K562 (cell line): ENCODE data around the gene TIMM23. TPM values are rescaled to one million over a fixed set of nuclear protein-coding genes. Genes with fewer than 3 reads are reported as not detected.

ENCODE experiments used
- ATAC-seq: fragments of 200-7000 bp; cut with Tn5 transposase; 3 replicates; pipeline ENCODE4 v1.9.1; 2020; ENCODE audit warnings: moderate library complexity
- BruUV-seq: library from RNA; stranded (reverse); fragments of 400-500 nt; replicated peaks from 2 replicates; lab custom pipeline; 2021; lab: Mats Ljungman, UMichigan
- CTCF ChIA-PET: fragments of 300-600 bp; formaldehyde crosslinking; extraction: SDS; loops from one replicate; lab custom pipeline; 2021; ENCODE audit warnings: low intra/inter-chr PET ratio; lab: Yijun Ruan, JAX
- POLR2A ChIA-PET: fragments of 300-600, 350-650 bp; sonication (Branson Sonifier 250); formaldehyde crosslinking; extraction: SDS; loops from one replicate; lab custom pipeline; 2021; ENCODE audit warnings: antibody characterized with exemption, inconsistent platforms; lab: Yijun Ruan, JAX
- DNase-seq, 4 experiments: peaks; one replicate each; pipeline versions ENCODE4 v3.0.0 to v3.0.0-alpha.2; 2011 to 2018; ENCODE audit warnings: low spot score in 3 of 4, mixed read lengths in 3 of 4; ENCODE audit errors: extremely low read depth in 1 of 4
- FAIRE-seq: peaks from 2 replicates; lab custom pipeline; 2011; peaks lifted over from hg19 to GRCh38; lab: Jason Lieb, UNC
- H2AFZ ChIP-seq: 2 replicates; pipeline ENCODE4 v1.6.0; 2011; ENCODE audit warnings: low read depth, low read length, control low read depth, inconsistent platforms
- H3K27ac ChIP-seq: fragments of 200-600 bp; 3 replicates; pipeline ENCODE4 v1.8.0; 2011; ENCODE audit warnings: low read depth, mild to moderate bottlenecking, control low read depth, inconsistent platforms, low read length, moderate library complexity, mixed read lengths; ENCODE audit errors: extremely low read depth
- H3K27me3 ChIP-seq, 2 experiments: fragments of 300-600 bp in 1 of 2; 2 replicates in 1 of 2; 3 replicates in 1 of 2; pipeline versions ENCODE4 v1.6.0 to v1.8.0; 2011; ENCODE audit warnings: inconsistent platforms in 2 of 2, low read length in 2 of 2, mild to moderate bottlenecking in 1 of 2, mixed read lengths in 1 of 2, moderate library complexity in 1 of 2; ENCODE audit not compliant: control insufficient read depth in 2 of 2, insufficient read depth in 2 of 2
- H3K36me3 ChIP-seq: fragments of 300-600 bp; 3 replicates; pipeline ENCODE4 v1.8.0; 2011; ENCODE audit warnings: mild to moderate bottlenecking, low read length, inconsistent platforms; ENCODE audit not compliant: control insufficient read depth, insufficient read depth
- H3K4me1 ChIP-seq, 2 experiments: fragments of 200-600 bp in 1 of 2; replicated peaks in 1 of 2; 2 replicates in 1 of 2; 3 replicates in 1 of 2; pipeline versions ENCODE4 v1.5.1 to v1.8.0; 2011; ENCODE audit warnings: inconsistent platforms in 2 of 2, low read length in 2 of 2, mild to moderate bottlenecking in 1 of 2, mixed read lengths in 1 of 2, moderate library complexity in 1 of 2; ENCODE audit not compliant: control insufficient read depth in 2 of 2, insufficient read depth in 2 of 2
- H3K4me2 ChIP-seq: 2 replicates; pipeline ENCODE4 v1.6.1; 2011; ENCODE audit warnings: low read length, control low read depth, inconsistent platforms, mixed read lengths; ENCODE audit not compliant: insufficient read depth
- H3K4me3 ChIP-seq: fragments of 200-600 bp; sonication (generic), shearing (Covaris generic); 2 replicates; pipeline ENCODE4 v1.5.1; 2016; ENCODE audit warnings: control low read depth, inconsistent platforms
- H3K79me2 ChIP-seq: fragments of 200-600 bp; 3 replicates; pipeline ENCODE4 v1.8.0; 2011; ENCODE audit warnings: low read length, inconsistent platforms; ENCODE audit not compliant: control insufficient read depth, insufficient read depth
- H3K9ac ChIP-seq, 2 experiments: 2 replicates each; pipeline versions ENCODE4 v1.6.0 to v1.6.1; 2011; ENCODE audit warnings: low read depth in 2 of 2, low read length in 2 of 2, control low read depth in 1 of 2, inconsistent platforms in 1 of 2, mild to moderate bottlenecking in 1 of 2, mixed read lengths in 1 of 2; ENCODE audit not compliant: insufficient read depth in 1 of 2
- H3K9me1 ChIP-seq: one replicate; pipeline ENCODE4 v1.6.0; 2011; ENCODE audit warnings: inconsistent platforms, mild to moderate bottlenecking, low read length, moderate library complexity; ENCODE audit not compliant: control insufficient read depth, insufficient read depth
- H3K9me3 ChIP-seq: replicated peaks from 2 replicates; pipeline ENCODE4 v1.5.1; 2011; ENCODE audit warnings: low read depth, low read length, inconsistent platforms; ENCODE audit not compliant: control insufficient read depth, insufficient read depth
- H4K20me1 ChIP-seq: replicated peaks from 2 replicates; pipeline ENCODE4 v1.6.1; 2011; ENCODE audit warnings: low read length, inconsistent platforms, mixed read lengths; ENCODE audit not compliant: control insufficient read depth, insufficient read depth
- BACH1 ChIP-seq: fragments of 200-800 bp; sonication (Bioruptor generic); IDR thresholded peaks from 2 replicates; pipeline ENCODE4 v1.6.1; 2016; ENCODE audit warnings: missing genetic modification characterization, missing compliant biosample characterization
- EGR1 ChIP-seq: fragments of 450-650 bp; conservative IDR thresholded peaks from 2 replicates; pipeline ENCODE4 v1.6.1; 2017; ENCODE audit warnings: mild to moderate bottlenecking
- FOXA3 ChIP-seq, 2 experiments: fragments of 450-650 bp in 1 of 2; sonication (generic) in 1 of 2; formaldehyde crosslinking; IDR thresholded peaks in 1 of 2; conservative IDR thresholded peaks in 1 of 2; 2 replicates each; pipeline versions ENCODE4 v1.4.0 to v1.8.0; 2020 to 2022; ENCODE audit warnings: mild to moderate bottlenecking in 2 of 2, missing genetic modification reagents in 1 of 2
- FOXK2 ChIP-seq, 2 experiments: fragments of 450-650 bp; IDR thresholded peaks in 1 of 2; conservative IDR thresholded peaks in 1 of 2; 2 replicates each; pipeline ENCODE4 v1.6.1; 2016; ENCODE audit warnings: low read depth in 2 of 2, mild to moderate bottlenecking in 1 of 2
- GATAD2A ChIP-seq: fragments of 450-650 bp; IDR thresholded peaks from 2 replicates; pipeline ENCODE4 v1.6.1; 2017
- GMEB1 ChIP-seq: fragments of 250-450 bp; sonication (Bioruptor Pico); IDR thresholded peaks from 2 replicates; pipeline ENCODE4 v1.4.0; 2020; ENCODE audit warnings: mild to moderate bottlenecking
- HINFP ChIP-seq: fragments of 450-650 bp; conservative IDR thresholded peaks from 2 replicates; pipeline ENCODE4 v1.6.1; 2016; ENCODE audit warnings: missing genetic modification characterization, low read depth, mild to moderate bottlenecking, control low read depth, missing compliant biosample characterization
- HNRNPK ChIP-seq: fragments of 200-400 bp; formaldehyde crosslinking; IDR thresholded peaks from one replicate; pipeline ENCODE4 v1.6.1; 2018; ENCODE audit warnings: mild to moderate bottlenecking, low read depth, low read length; ENCODE audit not compliant: poor library complexity, severe bottlenecking
- RB1 ChIP-seq: fragments of 450-650 bp; IDR thresholded peaks from 2 replicates; pipeline ENCODE4 v1.6.1; 2017; ENCODE audit warnings: low read depth, mild to moderate bottlenecking
- SETDB1 ChIP-seq: IDR thresholded peaks from one replicate; pipeline ENCODE4 v1.6.1; 2012; ENCODE audit warnings: low read length, control low read depth, inconsistent platforms
- ZFP30 ChIP-seq: fragments of 250-450 bp; sonication (Bioruptor Pico); IDR thresholded peaks from 2 replicates; pipeline ENCODE4 v1.8.0; 2022; ENCODE audit warnings: moderate library complexity, mild to moderate bottlenecking, inconsistent platforms, borderline replicate concordance
- ZNF316 ChIP-seq: fragments of 450-650 bp; IDR thresholded peaks from 2 replicates; pipeline ENCODE4 v1.6.1; 2016
- ZNF589 ChIP-seq: fragments of 200-800 bp; sonication (Bioruptor generic); IDR thresholded peaks from 2 replicates; pipeline ENCODE4 v1.6.1; 2016; ENCODE audit warnings: low read depth, missing genetic modification characterization, missing compliant biosample characterization
- ZNF764 ChIP-seq: fragments of 250-450 bp; sonication (Bioruptor Pico); IDR thresholded peaks from 2 replicates; pipeline ENCODE4 v1.4.0; 2020; ENCODE audit warnings: low read depth, mild to moderate bottlenecking, moderate library complexity
- WGBS: fragments of 100-300 bp; shearing (Covaris generic); methylation state at CpG from one replicate; pipeline ENCODE4 v1.1.6; 2016; ENCODE audit warnings: low coverage, mixed read lengths; ENCODE audit not compliant: insufficient coverage; ENCODE audit errors: missing lambda C conversion rate; 5-methylcytosine and 5-hydroxymethylcytosine counted together
- in situ Hi-C: fragments of 300-500 bp; cut with MboI; formaldehyde crosslinking; loops from 4 replicates; pipeline ENCODE4 v1.15.0; 2018; ENCODE audit warnings: inconsistent platforms, mixed read lengths
- intact Hi-C: fragments of 100-400 bp; cut with micrococcal nuclease; formaldehyde crosslinking; loops from 2 replicates; pipeline ENCODE4 v1.14.2; 2022
- polyA plus RNA-seq, 8 experiments: library from polyadenylated mRNA; depleted of rRNA in 4 of 8; stranded (reverse) in 5 of 8; unstranded in 3 of 8; fragments of >200 nt; fragmentation: Nextera tagmentation in 2 of 8; fragmentation: Illumina TruSeq in 1 of 8; extraction: Ambion mirVana in 2 of 8; extraction: Trizol in 1 of 8; gene quantifications; 2 replicates each; pipeline versions ENCODE4 v1.2.1 to v1.2.3, GENCODE V29; 2011 to 2014; ENCODE audit warnings: inconsistent platforms in 1 of 8, missing spikeins in 1 of 8
- total RNA-seq, 7 experiments: library from RNA; depleted of rRNA in 6 of 7; stranded (reverse); fragments of >200 nt in 6 of 7; fragmentation: Illumina TruSeq in 2 of 7; extraction: Trizol in 2 of 7; gene quantifications; 2 replicates each; pipeline versions ENCODE4 v1.2.1 to v1.2.3, GENCODE V29; 2011 to 2021; ENCODE audit warnings: low replicate concordance in 1 of 7
- TF ChIP-seq, protein P1 (sequence below): fragments of 450-650 bp; formaldehyde crosslinking; IDR thresholded peaks from 2 replicates; pipeline ENCODE4 v1.4.0; 2022; ENCODE audit warnings: missing genetic modification characterization
- TF ChIP-seq, protein P2 (sequence below): sonication (generic); formaldehyde crosslinking; IDR thresholded peaks from 2 replicates; pipeline ENCODE4 v1.8.0; 2022; ENCODE audit warnings: missing genetic modification reagents, mild to moderate bottlenecking, borderline replicate concordance

The TIMM23 gene
- total and polyA plus RNA-seq, 9 of the 15 experiments (the other 6 are each of a cell fraction or from before 2014, with no cell fraction given) = 148 to 280 (median 183) TPM

GRCh38 chr10:46022978-46023702 lies 50.9 kb downstream of the TIMM23 start:
- no TSS peak for BruUV-seq
- H3K79me2 ChIP-seq = peaks cover 100% of the 10 kb centered on the region
- H3K36me3 ChIP-seq = peaks cover 59% of the 10 kb centered on the region
- peak overlapping the region; percentile 79 for H3K27ac ChIP-seq
- FAIRE-seq = no peak
- H3K9ac ChIP-seq = peak overlapping the region; percentile 76 to 94
- H3K4me2 ChIP-seq = peak overlapping the region; percentile 87
- peak overlapping the region; percentile 62 for H3K4me3 ChIP-seq
- peak; percentile 87 to 98 (median 92) for DNase-seq
- peaks cover 3% of the 10 kb centered on the region for H3K9me1 ChIP-seq
- H2AFZ ChIP-seq = peak overlapping the region; percentile 74
- intact Hi-C loops = loop anchor here (1.0 to 5.0 kb wide), 4 partner anchors 22 to 1016 kb away; no protein-coding TSS in a partner anchor
- H3K27me3 ChIP-seq = no peaks in the 10 kb centered on the region
- H3K9me3 ChIP-seq = no peaks in the 10 kb centered on the region
- ChIA-PET CTCF (interaction anchor here (0.6 kb wide), 3 partner anchors 558 to 872 kb away, joined by 3 read pairs; no protein-coding TSS in a partner anchor), POLR2A (interaction anchor here (0.6 to 11.8 kb wide), 12 partner anchors 9 to 1019 kb away, joined by 3 to 136 read pairs (median 4); partner anchors contain the start of gene TIMM23)
- H4K20me1 ChIP-seq = peaks cover 24% of the 10 kb centered on the region
- under 1% methylated on average over 49 of the region's 49 CpGs for WGBS
- in situ Hi-C loops = no loop called here
- H3K4me1 ChIP-seq = peaks cover 31 to 72% of the 10 kb centered on the region in 2 experiments
- ATAC-seq = peak; percentile 96
- no peak; the same call in 1 of the 2 replicates for TF ChIP-seq GMEB1
- no peak for TF ChIP-seq ZNF589 (CRISPR knock-in tag)
- peak; percentile 26 to 39; a peak in 2 of 4 replicates for TF ChIP-seq FOXK2 (conservative IDR thresholded peaks at IDR 0.05 in 1 of 2, IDR thresholded peaks at IDR 0.05 in 1 of 2; ENCODE audit: low read depth in 2 of 2)
- TF ChIP-seq, protein P1, sequence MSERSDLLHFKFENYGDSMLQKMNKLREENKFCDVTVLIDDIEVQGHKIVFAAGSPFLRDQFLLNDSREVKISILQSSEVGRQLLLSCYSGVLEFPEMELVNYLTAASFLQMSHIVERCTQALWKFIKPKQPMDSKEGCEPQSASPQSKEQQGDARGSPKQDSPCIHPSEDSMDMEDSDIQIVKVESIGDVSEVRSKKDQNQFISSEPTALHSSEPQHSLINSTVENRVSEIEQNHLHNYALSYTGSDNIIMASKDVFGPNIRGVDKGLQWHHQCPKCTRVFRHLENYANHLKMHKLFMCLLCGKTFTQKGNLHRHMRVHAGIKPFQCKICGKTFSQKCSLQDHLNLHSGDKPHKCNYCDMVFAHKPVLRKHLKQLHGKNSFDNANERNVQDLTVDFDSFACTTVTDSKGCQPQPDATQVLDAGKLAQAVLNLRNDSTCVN = no peak
- no peak for TF ChIP-seq ZNF764 (CRISPR knock-in tag)
- peak; percentile 63 for TF ChIP-seq SETDB1
- no peak for TF ChIP-seq HNRNPK
- TF ChIP-seq, protein P2, sequence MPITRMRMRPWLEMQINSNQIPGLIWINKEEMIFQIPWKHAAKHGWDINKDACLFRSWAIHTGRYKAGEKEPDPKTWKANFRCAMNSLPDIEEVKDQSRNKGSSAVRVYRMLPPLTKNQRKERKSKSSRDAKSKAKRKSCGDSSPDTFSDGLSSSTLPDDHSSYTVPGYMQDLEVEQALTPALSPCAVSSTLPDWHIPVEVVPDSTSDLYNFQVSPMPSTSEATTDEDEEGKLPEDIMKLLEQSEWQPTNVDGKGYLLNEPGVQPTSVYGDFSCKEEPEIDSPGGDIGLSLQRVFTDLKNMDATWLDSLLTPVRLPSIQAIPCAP (CRISPR knock-in tag) = no peak
- TF ChIP-seq ZFP30 = no peak
- TF ChIP-seq GATAD2A = 0 out of 2 replicates have a peak, but pooled peaks have one; percentile 35
- TF ChIP-seq HINFP (tag) = no peak
- TF ChIP-seq BACH1 (tag) = no peak
- TF ChIP-seq ZNF316 = no peak
- no peak for TF ChIP-seq FOXA3 (CRISPR knock-in tag; conservative IDR thresholded peaks at IDR 0.05 in 1 of 2, IDR thresholded peaks at IDR 0.05 in 1 of 2)
- peak; percentile 99 for TF ChIP-seq EGR1
- TF ChIP-seq RB1 = peak; percentile 82
